Activated naive CD8-positive, alpha-beta T cell treated with anti-CD3 and anti-CD28 coated beads, Interleukin-2, amount 10 ng/mL, durations not matched to agents 7 days and 5 days (primary cell): Measurements from ENCODE around the gene RAB40B. TPM values are rescaled to one million over a fixed set of nuclear protein-coding genes. Genes with fewer than 3 reads are reported as not detected.
A peak's percentile ranks its signal among the peaks of the same experiment; 100 is the strongest.

ENCODE experiments used
- ATAC-seq: fragments of 150-1000 bp; cut with Tn5 transposase; one replicate; pipeline ENCODE4 v1.10.0; 2021; ENCODE audit warnings: low read depth, moderate library complexity
- POLR2A ChIA-PET: fragments of 350-600 bp; sonication (Branson Sonifier 250); formaldehyde crosslinking; loops from one replicate; lab custom pipeline; 2021; ENCODE audit warnings: antibody characterized with exemption; lab: Charles Lee
- DNase-seq: peaks from one replicate; pipeline ENCODE4 v3.0.0; 2021
- H3K27ac Mint-ChIP-seq: one replicate; pipeline ENCODE4 v1.8.0; 2022; ENCODE audit warnings: mild to moderate bottlenecking, mixed read lengths
- H3K27me3 Mint-ChIP-seq: one replicate; pipeline ENCODE4 v1.8.0; 2022; ENCODE audit warnings: mild to moderate bottlenecking, moderate library complexity, mixed read lengths
- H3K36me3 Mint-ChIP-seq: one replicate; pipeline ENCODE4 v1.8.0; 2021; ENCODE audit warnings: mild to moderate bottlenecking, mixed read lengths
- H3K4me1 Mint-ChIP-seq: one replicate; pipeline ENCODE4 v1.8.0; 2021; ENCODE audit warnings: mixed read lengths
- H3K4me3 Mint-ChIP-seq: one replicate; pipeline ENCODE4 v1.8.0; 2022; ENCODE audit warnings: mild to moderate bottlenecking, moderate library complexity, mixed read lengths
- H3K9me3 Mint-ChIP-seq: one replicate; pipeline ENCODE4 v1.8.0; 2021; ENCODE audit warnings: mixed read lengths
- microRNA-seq: library from miRNA; unstranded; fragments of <30 nt; microRNA quantifications from one replicate; pipeline ENCODE4 v1.2.0, GENCODE V29; 2022
- total RNA-seq, 2 experiments: library from RNA; stranded (reverse); gene quantifications; one replicate each; pipeline ENCODE4 v1.2.3, GENCODE V29; 2021

RAB40B gene
- total RNA-seq, 2 experiments from 2014 or later = 3.3 to 3.5 TPM

DNA sequence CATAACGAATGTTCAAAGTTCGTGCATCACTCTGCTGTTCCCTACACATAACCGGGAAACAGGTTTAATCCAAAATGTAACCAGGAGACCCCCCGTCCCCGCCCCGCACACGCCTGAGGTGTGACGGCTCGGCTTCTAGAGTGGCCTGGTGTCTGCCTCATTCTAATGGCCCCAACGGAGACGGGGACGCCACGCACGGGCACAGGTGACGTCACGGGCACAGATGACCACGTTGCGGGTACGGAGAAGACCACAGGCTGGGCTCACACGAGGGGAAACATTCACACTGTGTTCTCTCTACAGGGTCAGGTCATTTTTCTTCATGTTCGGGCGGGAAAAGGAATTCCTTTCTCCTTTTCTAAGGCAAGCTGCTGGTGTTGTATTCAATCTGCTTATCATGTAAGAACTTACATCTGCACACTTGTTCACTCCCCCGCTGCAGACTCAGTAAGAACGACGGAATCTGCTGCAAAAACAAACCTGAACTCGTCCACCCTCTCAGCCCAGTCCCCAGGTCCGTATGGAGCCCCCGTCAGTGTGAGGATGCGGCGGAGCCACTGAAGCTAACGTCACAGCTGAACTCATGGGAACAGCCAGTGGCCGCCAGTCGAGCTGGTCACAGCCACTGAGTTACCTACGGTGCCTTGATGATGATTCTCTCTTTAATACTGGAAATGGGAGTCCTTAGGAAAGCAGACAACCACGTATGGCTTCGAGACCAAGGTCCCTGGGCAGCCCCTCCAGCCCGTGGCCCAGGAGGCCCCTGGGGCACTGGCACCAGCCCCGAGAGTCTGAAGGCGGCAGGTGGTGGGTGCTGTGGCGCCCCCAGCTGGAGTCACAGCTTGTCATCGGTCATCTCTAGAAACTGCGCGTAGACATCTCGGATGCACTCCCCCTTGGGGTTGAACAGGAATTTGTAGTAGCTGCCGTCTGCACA, 83.1 kb downstream of the RAB40B start:
- no peaks in the 10 kb centered on the region for H3K4me1 Mint-ChIP-seq
- peaks cover 9% of the 10 kb centered on the region for H3K36me3 Mint-ChIP-seq
- ATAC-seq (no peak), DNase-seq (no peak)
- no peak overlapping the region for H3K4me3 Mint-ChIP-seq
- H3K27ac Mint-ChIP-seq = no peak overlapping the region
- H3K27me3 Mint-ChIP-seq = no peaks in the 10 kb centered on the region
- no peaks in the 10 kb centered on the region for H3K9me3 Mint-ChIP-seq
- POLR2A ChIA-PET = no interaction called here

DNA sequence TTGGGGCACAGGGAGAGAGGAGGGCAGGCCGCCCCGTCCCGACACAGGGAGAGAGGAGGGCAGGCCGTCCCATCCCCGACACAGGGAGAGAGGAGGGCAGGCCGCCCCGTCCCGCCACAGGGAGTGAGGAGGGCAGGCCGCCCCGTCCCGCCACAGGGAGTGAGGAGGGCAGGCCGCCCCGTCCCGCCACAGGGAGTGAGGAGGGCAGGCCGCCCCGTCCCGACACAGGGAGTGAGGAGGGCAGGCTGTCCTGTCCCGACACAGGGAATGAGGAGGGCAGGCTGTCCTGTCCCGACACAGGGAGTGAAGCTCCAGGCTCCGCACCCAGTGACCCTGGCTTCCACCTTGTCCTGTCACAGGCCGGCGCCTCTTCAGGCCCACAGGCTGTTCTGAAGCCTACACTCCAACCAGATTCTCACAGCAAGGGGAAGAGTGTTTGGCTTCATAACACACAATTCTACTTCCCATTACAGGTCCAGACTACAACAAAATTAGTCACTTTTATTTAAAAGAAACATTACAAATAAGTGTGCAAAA, 84.3 kb downstream of the RAB40B start:
- H3K27me3 Mint-ChIP-seq = no peaks in the 10 kb centered on the region
- H3K4me3 Mint-ChIP-seq = no peak overlapping the region
- POLR2A ChIA-PET = no interaction called here
- DNase-seq = no peak
- H3K27ac Mint-ChIP-seq = no peak overlapping the region
- no peaks in the 10 kb centered on the region for H3K4me1 Mint-ChIP-seq
- H3K36me3 Mint-ChIP-seq = peaks cover 14% of the 10 kb centered on the region
- no peak for ATAC-seq
- no peaks in the 10 kb centered on the region for H3K9me3 Mint-ChIP-seq

DNA sequence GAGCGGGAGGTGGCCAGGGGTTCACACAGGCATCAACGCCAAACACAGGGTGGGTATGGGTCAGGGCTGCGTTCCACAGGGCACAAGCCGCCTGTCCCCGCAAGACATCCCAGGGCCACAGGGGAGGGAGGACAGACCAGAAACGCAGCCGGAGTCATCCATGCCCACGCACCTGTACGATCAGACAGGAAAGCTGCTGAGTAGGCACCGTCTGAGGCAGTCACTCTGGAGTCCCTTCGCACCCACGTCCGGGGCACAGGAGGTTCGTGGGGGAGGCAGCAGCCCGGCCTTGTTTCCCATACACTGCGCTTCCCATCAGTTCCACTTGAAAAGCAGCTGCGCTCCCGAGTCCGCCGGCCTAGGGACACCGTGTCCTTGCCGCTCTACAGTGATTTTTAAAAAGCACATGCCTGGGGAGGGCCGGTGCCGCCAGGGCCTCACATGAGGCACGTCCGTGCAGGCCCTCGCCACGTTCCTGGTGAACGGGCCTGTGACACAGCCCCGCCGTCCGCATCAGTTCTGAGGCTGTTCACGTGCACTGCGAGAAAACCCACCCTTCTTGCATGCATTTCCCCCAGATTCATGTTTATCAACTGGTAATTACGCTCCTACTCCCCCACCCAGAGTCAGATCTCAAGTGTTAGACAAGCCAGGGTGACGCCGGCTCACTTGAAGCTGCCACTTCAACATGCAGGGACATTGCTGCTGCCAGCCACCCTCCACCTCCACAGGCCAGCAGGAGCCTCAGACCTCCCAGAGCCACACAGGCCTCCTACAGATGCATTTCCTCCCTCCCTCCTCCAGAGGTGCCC, 85.0 kb downstream of the RAB40B start:
- Mint-ChIP-seq H3K36me3 (peaks cover 14% of the 10 kb centered on the region), H3K4me1 (no peaks in the 10 kb centered on the region), H3K27ac (no peak overlapping the region), H3K4me3 (no peak overlapping the region), H3K9me3 (no peaks in the 10 kb centered on the region), H3K27me3 (no peaks in the 10 kb centered on the region)
- ATAC-seq (no peak), DNase-seq (no peak)
- POLR2A ChIA-PET = no interaction called here

DNA sequence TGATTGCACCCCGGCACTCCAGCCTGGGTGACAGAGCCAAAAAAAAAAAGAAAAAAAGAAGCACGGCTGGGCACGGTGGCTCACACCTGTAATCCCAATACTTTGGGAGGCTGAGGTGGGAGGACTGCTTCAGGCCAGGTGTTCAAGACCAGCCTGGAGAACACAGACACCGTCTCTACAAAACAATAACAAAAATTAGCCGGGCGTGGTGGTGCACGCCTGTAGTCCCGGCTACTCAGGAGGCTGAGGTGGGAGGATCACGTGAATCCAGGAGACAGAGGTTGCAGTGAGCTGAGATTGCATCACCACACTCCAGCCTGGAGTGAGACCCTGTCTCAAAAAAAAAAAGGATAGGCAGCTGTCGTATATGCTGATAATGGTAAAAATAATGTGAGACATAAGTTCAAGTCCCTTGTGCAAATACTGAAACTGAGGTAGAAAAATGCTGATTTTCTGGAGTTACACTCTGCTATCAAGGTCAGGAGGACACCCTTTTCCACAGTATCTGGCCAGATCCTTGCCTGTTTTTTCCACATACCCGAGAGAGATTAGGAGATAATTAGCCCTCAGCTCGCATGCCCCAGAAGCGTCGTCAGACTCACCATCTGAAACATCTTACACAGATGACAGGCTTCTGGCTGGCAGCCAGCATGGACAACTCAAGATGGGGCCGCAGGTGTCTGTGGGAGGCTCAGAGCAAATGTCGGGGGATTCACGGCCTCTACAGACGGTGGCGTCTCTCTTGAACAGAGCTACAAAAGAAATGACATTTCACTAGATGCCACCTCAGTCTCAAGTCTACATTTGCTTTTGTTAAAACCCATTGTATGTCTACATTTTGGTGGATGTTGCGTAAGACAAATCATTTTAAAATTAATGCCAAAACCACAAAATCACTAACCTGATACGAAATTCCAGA, 87.1 kb downstream of the RAB40B start:
- H3K4me1 Mint-ChIP-seq = no peaks in the 10 kb centered on the region
- H3K27ac Mint-ChIP-seq = no peak overlapping the region
- ATAC-seq (no peak), DNase-seq (no peak)
- no peaks in the 10 kb centered on the region for H3K27me3 Mint-ChIP-seq
- H3K4me3 Mint-ChIP-seq = no peak overlapping the region
- H3K36me3 Mint-ChIP-seq = peaks cover 16% of the 10 kb centered on the region
- H3K9me3 Mint-ChIP-seq = no peaks in the 10 kb centered on the region
- POLR2A ChIA-PET = no interaction called here

DNA sequence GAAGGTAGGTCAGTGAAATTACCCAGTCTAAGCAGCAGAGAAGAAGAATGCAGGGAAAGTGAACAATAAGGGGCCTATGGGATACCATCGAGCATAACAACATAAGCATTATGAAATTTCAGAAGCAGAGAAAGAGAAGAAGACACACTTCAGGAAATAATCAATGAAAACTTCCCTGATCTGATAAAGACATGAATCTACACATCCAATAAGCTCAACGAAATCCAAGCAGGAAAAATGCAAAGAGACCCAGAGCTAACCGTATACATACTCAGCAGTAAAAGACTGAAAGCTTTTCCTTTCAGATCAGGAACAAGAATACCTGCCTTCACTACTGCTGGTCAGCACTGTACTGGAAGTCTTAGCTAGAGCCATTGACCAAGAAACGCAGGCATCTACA, 88.8 kb downstream of the RAB40B start:
- H3K27me3 Mint-ChIP-seq = no peaks in the 10 kb centered on the region
- no peak for ATAC-seq

DNA sequence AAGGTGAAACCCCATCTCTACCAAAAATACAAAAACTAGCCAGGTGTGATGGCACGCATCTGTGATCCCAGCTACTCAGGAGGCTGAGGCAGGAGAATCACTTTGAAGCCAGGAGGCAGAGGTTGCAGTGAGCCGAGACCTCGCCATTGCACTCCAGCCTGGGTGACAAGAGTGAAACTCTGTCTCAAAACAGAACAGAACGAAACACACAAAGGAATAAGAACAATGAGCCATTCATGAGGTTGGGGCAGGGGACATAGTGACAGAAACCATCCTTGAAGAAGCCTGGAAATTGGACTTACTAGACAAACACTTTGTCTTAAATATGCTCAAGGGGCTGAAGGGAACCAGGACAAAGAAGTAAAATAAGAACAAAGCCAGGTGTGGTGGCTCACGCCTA, 89.7 kb downstream of the RAB40B start:
- H3K36me3 Mint-ChIP-seq = peaks cover 16% of the 10 kb centered on the region
- no peak overlapping the region for H3K27ac Mint-ChIP-seq
- peaks cover 4% of the 10 kb centered on the region for H3K4me1 Mint-ChIP-seq
- H3K4me3 Mint-ChIP-seq = no peak overlapping the region
- no peaks in the 10 kb centered on the region for H3K27me3 Mint-ChIP-seq
- H3K9me3 Mint-ChIP-seq = no peaks in the 10 kb centered on the region
- POLR2A ChIA-PET = no interaction called here
- DNase-seq (no peak), ATAC-seq (no peak)

More for the DNA sequence above, 88.8 kb downstream of the RAB40B start:
- Mint-ChIP-seq H3K36me3 (peaks cover 13% of the 10 kb centered on the region), H3K4me1 (no peaks in the 10 kb centered on the region), H3K27ac (peak overlapping the region; percentile 8), H3K9me3 (no peaks in the 10 kb centered on the region), H3K4me3 (no peak overlapping the region)
- POLR2A ChIA-PET = no interaction called here
- DNase-seq = no peak

DNA sequence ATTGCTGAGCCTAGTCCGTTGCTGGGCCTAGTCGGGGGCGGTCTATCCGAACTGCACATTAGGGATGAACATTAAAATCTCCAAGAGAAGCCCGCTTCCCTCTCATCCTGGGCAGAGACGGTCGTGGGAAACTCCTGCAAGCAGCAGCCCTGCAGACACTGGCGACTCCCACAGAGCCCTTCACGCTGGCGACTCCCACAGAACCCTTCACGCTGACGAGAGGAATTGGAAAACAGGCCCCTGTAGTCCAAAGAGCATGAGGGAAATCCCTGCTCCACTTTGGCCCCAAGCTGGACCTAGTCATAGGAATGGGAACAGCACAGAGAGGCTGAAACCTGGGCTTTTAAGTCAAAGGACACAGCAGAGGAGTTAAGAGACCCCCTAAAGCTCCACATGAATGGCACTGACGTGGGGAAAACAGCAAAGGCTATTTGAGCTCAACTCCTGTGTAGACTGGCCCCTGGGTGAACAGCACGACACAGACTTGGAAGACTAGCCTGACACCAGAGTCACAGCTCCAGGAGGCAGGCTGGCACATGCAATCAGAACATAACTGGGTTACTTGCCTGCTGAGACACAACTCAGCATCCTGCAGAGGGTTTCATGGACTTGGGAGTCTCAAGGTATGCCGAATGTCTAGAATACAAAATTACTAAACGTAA, 92.4 kb downstream of the RAB40B start:
- no peak for ATAC-seq
- peaks cover 28% of the 10 kb centered on the region for H3K36me3 Mint-ChIP-seq
- H3K4me1 Mint-ChIP-seq = peaks cover 7% of the 10 kb centered on the region
- no peak overlapping the region for H3K4me3 Mint-ChIP-seq
- POLR2A ChIA-PET = no interaction called here
- H3K9me3 Mint-ChIP-seq = no peaks in the 10 kb centered on the region
- DNase-seq = no peak
- H3K27me3 Mint-ChIP-seq = no peaks in the 10 kb centered on the region
- H3K27ac Mint-ChIP-seq = no peak overlapping the region

Small RNA genes lying within 50 kb of the gene (microRNA-seq; reads per million reads assigned to microRNA genes)
- gene MIR4525 = not detected

Other genes with a start within 250 kb of the RAB40B start
- gene CYBC1, start 247.9 kb downstream of the RAB40B start, total RNA-seq = 100 to 1,000 TPM; 301 to 323 TPM
- gene NARF, start 240.0 kb downstream of the RAB40B start, total RNA-seq = 100 to 1,000 TPM; 106 to 121 TPM
- gene FOXK2, start 179.0 kb downstream of the RAB40B start, total RNA-seq = 10 to 100 TPM; 59.6 to 60.8 TPM
- gene WDR45B, start 50.3 kb downstream of the RAB40B start, total RNA-seq = 10 to 100 TPM; 56.9 to 61.5 TPM
- gene FN3KRP, start 18.0 kb upstream of the RAB40B start, total RNA-seq = 10 to 100 TPM; 42.6 to 42.7 TPM
- 1 to 10 TPM; 5.2 TPM for gene FN3K, start 36.9 kb upstream of the RAB40B start, total RNA-seq
- 100 to 1,000 TPM; 181 to 186 TPM for gene TBCD, start 53.4 kb upstream of the RAB40B start, total RNA-seq
- gene ZNF750, start 141.3 kb upstream of the RAB40B start, total RNA-seq = not detected